DOHH2 (cell line): ENCODE measurements around the gene FGFR1OP2.
A peak's percentile ranks its signal among the peaks of the same experiment; 100 is the strongest.

Source experiments
- H3F3A ChIP-seq: fragments of 200-600 bp; sonication (generic), shearing (Covaris generic); 2 replicates; pipeline ENCODE4 v1.6.0; 2016; ENCODE audit warnings: antibody characterized with exemption, mild to moderate bottlenecking; ENCODE audit not compliant: control insufficient read depth, insufficient read depth
- H3K27ac ChIP-seq: fragments of 200-600 bp; sonication (generic); 2 replicates; pipeline ENCODE4 v1.5.1; 2014; ENCODE audit warnings: low read depth, mild to moderate bottlenecking, low read length, moderate library complexity
- H3K27me3 ChIP-seq: fragments of 200-600 bp; sonication (generic); 2 replicates; pipeline ENCODE4 v1.6.1; 2014; ENCODE audit warnings: mild to moderate bottlenecking, low read length, mixed read lengths; ENCODE audit not compliant: control insufficient read depth
- H3K36me3 ChIP-seq: fragments of 200-600 bp; sonication (generic); 2 replicates; pipeline ENCODE4 v1.6.1; 2014; ENCODE audit warnings: mild to moderate bottlenecking, low read length, moderate library complexity, mixed read lengths; ENCODE audit not compliant: control insufficient read depth
- H3K4me1 ChIP-seq: fragments of 200-600 bp; sonication (generic); 2 replicates; pipeline ENCODE4 v1.6.1; 2014; ENCODE audit warnings: mild to moderate bottlenecking, low read length, mixed read lengths; ENCODE audit not compliant: control insufficient read depth
- H3K4me2 ChIP-seq: fragments of 200-600 bp; sonication (generic); 2 replicates; pipeline ENCODE4 v1.6.0; 2014; ENCODE audit warnings: mild to moderate bottlenecking, low read length, moderate library complexity
- H3K4me3 ChIP-seq: fragments of 200-600 bp; sonication (generic); 2 replicates; pipeline ENCODE4 v1.5.1; 2014; ENCODE audit warnings: mild to moderate bottlenecking, low read length, mixed read lengths
- H3K79me2 ChIP-seq: fragments of 200-600 bp; sonication (generic); 2 replicates; pipeline ENCODE4 v1.6.1; 2014; ENCODE audit warnings: mild to moderate bottlenecking, low read length, mixed read lengths; ENCODE audit not compliant: control insufficient read depth
- H3K9me2 ChIP-seq: fragments of 200-600 bp; sonication (generic); replicated peaks from 2 replicates; pipeline ENCODE4 v1.6.1; 2014; ENCODE audit warnings: mild to moderate bottlenecking, low read length, mixed read lengths; ENCODE audit not compliant: control insufficient read depth
- H3K9me3 ChIP-seq: fragments of 200-600 bp; sonication (generic); 2 replicates; pipeline ENCODE4 v1.6.1; 2014; ENCODE audit warnings: antibody characterized with exemption, low read length, mixed read lengths; ENCODE audit not compliant: control insufficient read depth, insufficient read depth
- H4K20me1 ChIP-seq: fragments of 200-600 bp; sonication (generic); 2 replicates; pipeline ENCODE4 v1.6.0; 2014; ENCODE audit warnings: low read depth, mild to moderate bottlenecking, antibody characterized with exemption, low read length, moderate library complexity; ENCODE audit not compliant: control insufficient read depth, insufficient read depth
- EZH2phosphoT487 ChIP-seq: fragments of 200-600 bp; sonication (generic); IDR thresholded peaks from 2 replicates; pipeline ENCODE4 v1.6.1; 2017; ENCODE audit warnings: borderline replicate concordance, mild to moderate bottlenecking, antibody characterized with exemption, low read length, moderate library complexity, mixed read lengths
- TF ChIP-seq, protein P1 (sequence below): fragments of 200-600 bp; sonication (generic); IDR thresholded peaks from one replicate; pipeline ENCODE4 v1.5.1; 2014; ENCODE audit warnings: antibody characterized with exemption, mild to moderate bottlenecking, low read depth, low read length; ENCODE audit not compliant: poor library complexity, severe bottlenecking

FGFR1OP2 gene

GRCh38 chr12:26971963-26972362 lies 33.7 kb downstream of the FGFR1OP2 start:
- TF ChIP-seq, protein P1, sequence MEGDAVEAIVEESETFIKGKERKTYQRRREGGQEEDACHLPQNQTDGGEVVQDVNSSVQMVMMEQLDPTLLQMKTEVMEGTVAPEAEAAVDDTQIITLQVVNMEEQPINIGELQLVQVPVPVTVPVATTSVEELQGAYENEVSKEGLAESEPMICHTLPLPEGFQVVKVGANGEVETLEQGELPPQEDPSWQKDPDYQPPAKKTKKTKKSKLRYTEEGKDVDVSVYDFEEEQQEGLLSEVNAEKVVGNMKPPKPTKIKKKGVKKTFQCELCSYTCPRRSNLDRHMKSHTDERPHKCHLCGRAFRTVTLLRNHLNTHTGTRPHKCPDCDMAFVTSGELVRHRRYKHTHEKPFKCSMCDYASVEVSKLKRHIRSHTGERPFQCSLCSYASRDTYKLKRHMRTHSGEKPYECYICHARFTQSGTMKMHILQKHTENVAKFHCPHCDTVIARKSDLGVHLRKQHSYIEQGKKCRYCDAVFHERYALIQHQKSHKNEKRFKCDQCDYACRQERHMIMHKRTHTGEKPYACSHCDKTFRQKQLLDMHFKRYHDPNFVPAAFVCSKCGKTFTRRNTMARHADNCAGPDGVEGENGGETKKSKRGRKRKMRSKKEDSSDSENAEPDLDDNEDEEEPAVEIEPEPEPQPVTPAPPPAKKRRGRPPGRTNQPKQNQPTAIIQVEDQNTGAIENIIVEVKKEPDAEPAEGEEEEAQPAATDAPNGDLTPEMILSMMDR: no peak
- no peaks in the 10 kb centered on the region for H3K79me2 ChIP-seq
- H3K27ac ChIP-seq: peak overlapping the region; percentile 55
- no peaks in the 10 kb centered on the region for H3K9me3 ChIP-seq
- H3K27me3 ChIP-seq: no peaks in the 10 kb centered on the region
- H3F3A ChIP-seq: peaks cover 17% of the 10 kb centered on the region; the same call in 1 of the 2 replicates
- peaks cover 27% of the 10 kb centered on the region for H3K4me1 ChIP-seq
- H3K9me2 ChIP-seq: no peaks in the 10 kb centered on the region
- H4K20me1 ChIP-seq: no peaks in the 10 kb centered on the region
- peaks cover 22% of the 10 kb centered on the region for H3K36me3 ChIP-seq
- H3K4me3 ChIP-seq: no peak overlapping the region
- H3K4me2 ChIP-seq: peak overlapping the region; percentile 53

GRCh38 chr12:26976687-26977086 lies 38.4 kb downstream of the FGFR1OP2 start:
- Histone ChIP-seq H3K9me2 (no peaks in the 10 kb centered on the region), H3K27me3 (no peaks in the 10 kb centered on the region), H3K79me2 (no peaks in the 10 kb centered on the region), H3F3A (peaks cover under 1% of the 10 kb centered on the region; the same call in 1 of the 2 replicates), H3K36me3 (peaks cover 8% of the 10 kb centered on the region), H3K4me2 (no peak overlapping the region), H3K27ac (no peak overlapping the region), H3K4me3 (no peak overlapping the region), H3K9me3 (no peaks in the 10 kb centered on the region), H4K20me1 (no peaks in the 10 kb centered on the region), H3K4me1 (peaks cover 12% of the 10 kb centered on the region)
- TF ChIP-seq EZH2phosphoT487: no peak
- TF ChIP-seq, protein P1: no peak

- Histone ChIP-seq H3K4me1 (peaks cover 4% of the 10 kb centered on the region; the same call in 1 of the 2 replicates), H3K9me3 (no peaks in the 10 kb centered on the region), H3K4me3 (no peak overlapping the region), H3K79me2 (no peaks in the 10 kb centered on the region), H4K20me1 (no peaks in the 10 kb centered on the region), H3K4me2 (no peak overlapping the region), H3K27ac (no peak overlapping the region), H3K27me3 (no peaks in the 10 kb centered on the region), H3K36me3 (peaks cover 4% of the 10 kb centered on the region), H3F3A (no peaks in the 10 kb centered on the region), H3K9me2 (no peaks in the 10 kb centered on the region)
- TF ChIP-seq EZH2phosphoT487: no peak
- TF ChIP-seq, protein P1: no peak
These were observed 40.5 kb downstream of the FGFR1OP2 start for GRCh38 chr12:26978801-26979200.
